ENCODE results near the gene GMDS. TPM values are rescaled to one million over a fixed set of nuclear protein-coding genes. Genes with fewer than 3 reads are reported as not detected.

GMDS gene
- total and polyA plus RNA-seq, 2 of the 13 experiments (the other 11 are each of a cell fraction or from before 2014, with no cell fraction given): 64.4 to 112 TPM

GRCh38 chr6:2209226-2209809, 36.1 kb downstream of the GMDS start (continued):
- TF ChIP-seq GATAD2A (CRISPR knock-in tag; IDR thresholded peaks at IDR 0.05) (peak; percentile 76), KMT2A (CRISPR knock-in tag; IDR thresholded peaks at IDR 0.05) (peak; percentile 71; the same call in 1 of the 2 replicates), CTCF (CRISPR knock-in tag; IDR thresholded peaks at IDR 0.05) (peak; percentile 88), KMT2B (CRISPR knock-in tag; IDR thresholded peaks at IDR 0.05) (0 out of 2 replicates have a peak, but pooled peaks have one; percentile 54), IRF9 (CRISPR knock-in tag; IDR thresholded peaks at IDR 0.05; ENCODE audit: borderline replicate concordance) (0 out of 2 replicates have a peak, but pooled peaks have one; percentile 24), MIER3 (CRISPR knock-in tag; IDR thresholded peaks at IDR 0.05; ENCODE audit: borderline replicate concordance) (0 out of 2 replicates have a peak, but pooled peaks have one; percentile 40), CBX5 (CRISPR knock-in tag; IDR thresholded peaks at IDR 0.05; ENCODE audit: borderline replicate concordance) (peak; percentile 55; the same call in 1 of the 2 replicates), CBX1 (IDR thresholded peaks at IDR 0.05; ENCODE audit: low read depth) (no peak), MAFK (conservative IDR thresholded peaks at IDR 0.05 in 1 of 2, IDR thresholded peaks at IDR 0.05 in 1 of 2; ENCODE audit: low read length in 2 of 2) (peak; percentile 19 to 27; a peak in 2 of 4 replicates), ZMYM4 (CRISPR knock-in tag; IDR thresholded peaks at IDR 0.05) (peak; percentile 40; the same call in 1 of the 2 replicates), IKZF1 (IDR thresholded peaks at IDR 0.05) (0 out of 2 replicates have a peak, but pooled peaks have one; percentile 61), STAG1 (CRISPR knock-in tag; IDR thresholded peaks at IDR 0.05) (peak; percentile 84), ZNF543 (CRISPR knock-in tag; IDR thresholded peaks at IDR 0.05) (no peak), CEBPG (CRISPR knock-in tag; IDR thresholded peaks at IDR 0.05) (peak; percentile 57), HDAC2 (CRISPR knock-in tag; IDR thresholded peaks at IDR 0.05) (peak; percentile 44; the same call in 1 of the 2 replicates), FOXC1 (CRISPR knock-in tag; IDR thresholded peaks at IDR 0.05; ENCODE audit: borderline replicate concordance) (0 out of 2 replicates have a peak, but pooled peaks have one; percentile 30), ZNF331 (CRISPR knock-in tag; IDR thresholded peaks at IDR 0.05) (peak; percentile 55; the same call in 1 of the 2 replicates), ZNF33B (CRISPR knock-in tag; IDR thresholded peaks at IDR 0.05) (no peak), RBFOX2 (IDR thresholded peaks at IDR 0.05; ENCODE audit: low read depth, low read length) (no peak), NR2F6 (IDR thresholded peaks at IDR 0.05) (no peak), NR2F6 (CRISPR knock-in tag; IDR thresholded peaks at IDR 0.05) (0 out of 2 replicates have a peak, but pooled peaks have one; percentile 15), ATAD3A (CRISPR knock-in tag; IDR thresholded peaks at IDR 0.05) (no peak), EP300 (IDR thresholded peaks at IDR 0.05; ENCODE audit: low read depth in 2 of 2, low read length in 2 of 2) (0 out of 4 replicates have a peak, but pooled peaks of 1 of the 2 experiments have one; percentile 12), EP300 (CRISPR knock-in tag; IDR thresholded peaks at IDR 0.05; ENCODE audit: borderline replicate concordance) (no peak), KLF16 (CRISPR knock-in tag; IDR thresholded peaks at IDR 0.05) (peak in 1 of 2 experiments; percentile 44; a peak in 1 of 4 replicates), NRL (CRISPR knock-in tag; IDR thresholded peaks at IDR 0.05; ENCODE audit: borderline replicate concordance) (no peak), ARNT2 (CRISPR knock-in tag; IDR thresholded peaks at IDR 0.05; ENCODE audit: low read depth) (0 out of 2 replicates have a peak, but pooled peaks have one; percentile 31)
- TF ChIP-seq, protein P1, sequence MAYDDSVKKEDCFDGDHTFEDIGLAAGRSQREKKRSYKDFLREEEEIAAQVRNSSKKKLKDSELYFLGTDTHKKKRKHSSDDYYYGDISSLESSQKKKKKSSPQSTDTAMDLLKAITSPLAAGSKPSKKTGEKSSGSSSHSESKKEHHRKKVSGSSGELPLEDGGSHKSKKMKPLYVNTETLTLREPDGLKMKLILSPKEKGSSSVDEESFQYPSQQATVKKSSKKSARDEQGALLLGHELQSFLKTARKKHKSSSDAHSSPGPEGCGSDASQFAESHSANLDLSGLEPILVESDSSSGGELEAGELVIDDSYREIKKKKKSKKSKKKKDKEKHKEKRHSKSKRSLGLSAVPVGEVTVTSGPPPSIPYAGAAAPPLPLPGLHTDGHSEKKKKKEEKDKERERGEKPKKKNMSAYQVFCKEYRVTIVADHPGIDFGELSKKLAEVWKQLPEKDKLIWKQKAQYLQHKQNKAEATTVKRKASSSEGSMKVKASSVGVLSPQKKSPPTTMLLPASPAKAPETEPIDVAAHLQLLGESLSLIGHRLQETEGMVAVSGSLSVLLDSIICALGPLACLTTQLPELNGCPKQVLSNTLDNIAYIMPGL (CRISPR knock-in tag; IDR thresholded peaks at IDR 0.05; ENCODE audit: borderline replicate concordance in 1 of 2, low read depth in 1 of 2): peak in 1 of 2 experiments; percentile 74; a peak in 2 of 4 replicates
